ENCODE results near the gene VAV1. TPM values are rescaled to one million over a fixed set of nuclear protein-coding genes. Genes with fewer than 3 reads are reported as not detected.

The VAV1 gene
- total and polyA plus RNA-seq, 10 of the 15 experiments (the other 5 are each of a cell fraction or from before 2014, with no cell fraction given) = 1.6 to 76.8 (median 40.7) TPM

- Histone ChIP-seq H3K9me3 (replicated peaks; ENCODE audit: control insufficient read depth, insufficient read depth, low read length) (peaks cover 3% of the 10 kb centered on the region), H3K4me1 (ENCODE audit: control insufficient read depth, insufficient read depth, low read length) (peaks cover 13% of the 10 kb centered on the region), H2AFZ (ENCODE audit: control insufficient read depth, low read depth, low read length) (no peak overlapping the region), H3K27ac (ENCODE audit: control insufficient read depth, insufficient read depth) (no peak overlapping the region), H3K79me2 (ENCODE audit: control insufficient read depth, insufficient read depth, low read length) (peaks cover 46% of the 10 kb centered on the region), H3K4me2 (ENCODE audit: control insufficient read depth, insufficient read depth) (no peak overlapping the region), H3K9ac (ENCODE audit: control insufficient read depth, insufficient read depth, low read length) (no peak overlapping the region), H3K27me3 (replicated peaks in 1 of 2; ENCODE audit: control insufficient read depth in 2 of 2, insufficient read depth in 2 of 2, low read length in 1 of 2) (no peaks in the 10 kb centered on the region), H3K4me3 (no peak overlapping the region), H3K36me3 (ENCODE audit: control insufficient read depth in 2 of 2, insufficient read depth in 2 of 2, low read length in 1 of 2) (peaks cover 2 to 6% of the 10 kb centered on the region in 2 experiments; a peak in 3 of 4 replicates), H4K20me1 (ENCODE audit: control insufficient read depth, insufficient read depth) (no peaks in the 10 kb centered on the region)
- CTCF ChIA-PET = interaction anchor here (1.1 to 1.2 kb wide), 3 partner anchors 35 to 145 kb away, joined by 3 to 4 read pairs (median 3); no protein-coding TSS in a partner anchor
- in situ Hi-C loops (cut with MboI) = no loop called here
- intact Hi-C loops (cut with micrococcal nuclease; ENCODE audit: unreplicated experiment) = no loop called here
- BruUV-seq (replicated peaks) = no TSS peak
- ATAC-seq (no peak), FAIRE-seq (no peak), DNase-seq (ENCODE audit: low read depth, low spot score) (no peak)
- POLR2A ChIA-PET = interaction anchor here (0.6 kb wide), 1 partner anchor 832 kb away, joined by 3 read pairs; no protein-coding TSS in a partner anchor
- WGBS (ENCODE audit: insufficient coverage, insufficient replicate concordance, low lambda C conversion rate, missing lambda C conversion rate) = 95% methylated on average over 4 of the region's 4 CpGs
- SMC1A ChIA-PET (ENCODE audit: uncharacterized antibody, unreplicated experiment) = interaction anchor here (1.6 kb wide), 1 partner anchor 15 kb away, joined by 3 read pairs; no protein-coding TSS in a partner anchor
- RAD21 ChIA-PET (ENCODE audit: unreplicated experiment) = no interaction called here
- no peak for TF ChIP-seq EED (IDR thresholded peaks at IDR 0.05; ENCODE audit: low read depth)
- TF ChIP-seq NFYB (IDR thresholded peaks at IDR 0.05; ENCODE audit: insufficient read depth, low read depth, low read length) = 0 out of 2 replicates have a peak, but pooled peaks have one; percentile 16
- TF ChIP-seq MLLT1 (IDR thresholded peaks at IDR 0.05) = no peak
Observed at GRCh38 chr19:6806488-6806887, 34.0 kb downstream of the VAV1 start.

- peaks cover 5 to 6% of the 10 kb centered on the region in 2 experiments; a peak in 3 of 4 replicates for H3K36me3 ChIP-seq (ENCODE audit: control insufficient read depth in 2 of 2, insufficient read depth in 2 of 2, low read length in 1 of 2)
- ChIA-PET POLR2A (no interaction called here), CTCF (interaction anchor here (1.1 kb wide), 1 partner anchor 56 kb away, joined by 4 read pairs; no protein-coding TSS in a partner anchor), SMC1A (ENCODE audit: uncharacterized antibody, unreplicated experiment) (interaction anchor here (1.1 to 1.6 kb wide), 2 partner anchors 16 to 35 kb away, joined by 3 read pairs; no protein-coding TSS in a partner anchor), RAD21 (ENCODE audit: unreplicated experiment) (no interaction called here)
- H3K79me2 ChIP-seq (ENCODE audit: control insufficient read depth, insufficient read depth, low read length) = peaks cover 50% of the 10 kb centered on the region
- ATAC-seq (no peak), FAIRE-seq (no peak), DNase-seq (ENCODE audit: low read depth, low spot score) (no peak)
- H3K4me2 ChIP-seq (ENCODE audit: control insufficient read depth, insufficient read depth) = no peak overlapping the region
- peaks cover 4% of the 10 kb centered on the region for H3K9me3 ChIP-seq (replicated peaks; ENCODE audit: control insufficient read depth, insufficient read depth, low read length)
- WGBS (ENCODE audit: insufficient coverage, insufficient replicate concordance, low lambda C conversion rate, missing lambda C conversion rate) = 100% methylated on average over 5 of the region's 5 CpGs
- no peak overlapping the region for H3K27ac ChIP-seq (ENCODE audit: control insufficient read depth, insufficient read depth)
- H4K20me1 ChIP-seq (ENCODE audit: control insufficient read depth, insufficient read depth) = no peaks in the 10 kb centered on the region
- BruUV-seq (replicated peaks) = no TSS peak
- H2AFZ ChIP-seq (ENCODE audit: control insufficient read depth, low read depth, low read length) = no peak overlapping the region
- no peak overlapping the region for H3K9ac ChIP-seq (ENCODE audit: control insufficient read depth, insufficient read depth, low read length)
- intact Hi-C loops (cut with micrococcal nuclease; ENCODE audit: unreplicated experiment) = no loop called here
- H3K4me3 ChIP-seq = no peak overlapping the region
- H3K27me3 ChIP-seq (replicated peaks in 1 of 2; ENCODE audit: control insufficient read depth in 2 of 2, insufficient read depth in 2 of 2, low read length in 1 of 2) = no peaks in the 10 kb centered on the region
- in situ Hi-C loops (cut with MboI) = no loop called here
- peaks cover 13% of the 10 kb centered on the region for H3K4me1 ChIP-seq (ENCODE audit: control insufficient read depth, insufficient read depth, low read length)
- TF ChIP-seq RFX5 (IDR thresholded peaks at IDR 0.05; ENCODE audit: low read depth, low read length) = no peak
- TF ChIP-seq NFYA (IDR thresholded peaks at IDR 0.05; ENCODE audit: borderline replicate concordance, low read depth, low read length) = no peak
- no peak for TF ChIP-seq SMC3 (IDR thresholded peaks at IDR 0.05; ENCODE audit: borderline replicate concordance, low read length)
- TF ChIP-seq, protein P1, sequence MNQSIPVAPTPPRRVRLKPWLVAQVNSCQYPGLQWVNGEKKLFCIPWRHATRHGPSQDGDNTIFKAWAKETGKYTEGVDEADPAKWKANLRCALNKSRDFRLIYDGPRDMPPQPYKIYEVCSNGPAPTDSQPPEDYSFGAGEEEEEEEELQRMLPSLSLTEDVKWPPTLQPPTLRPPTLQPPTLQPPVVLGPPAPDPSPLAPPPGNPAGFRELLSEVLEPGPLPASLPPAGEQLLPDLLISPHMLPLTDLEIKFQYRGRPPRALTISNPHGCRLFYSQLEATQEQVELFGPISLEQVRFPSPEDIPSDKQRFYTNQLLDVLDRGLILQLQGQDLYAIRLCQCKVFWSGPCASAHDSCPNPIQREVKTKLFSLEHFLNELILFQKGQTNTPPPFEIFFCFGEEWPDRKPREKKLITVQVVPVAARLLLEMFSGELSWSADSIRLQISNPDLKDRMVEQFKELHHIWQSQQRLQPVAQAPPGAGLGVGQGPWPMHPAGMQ (IDR thresholded peaks at IDR 0.05; ENCODE audit: borderline replicate concordance) = no peak
- no peak for TF ChIP-seq SMAD1 (IDR thresholded peaks at IDR 0.05; ENCODE audit: low read depth, partially characterized antibody)
- TF ChIP-seq SREBF2 (IDR thresholded peaks at IDR 0.05; ENCODE audit: low read length) = no peak
- no peak for TF ChIP-seq IKZF1 (conservative IDR thresholded peaks at IDR 0.05)
- TF ChIP-seq BRCA1 (IDR thresholded peaks at IDR 0.05; ENCODE audit: low read depth, low read length) = no peak
- no peak for TF ChIP-seq NRF1 (conservative IDR thresholded peaks at IDR 0.05; ENCODE audit: low read depth, low read length)
- no peak for TF ChIP-seq MEF2A (IDR thresholded peaks at IDR 0.05; ENCODE audit: insufficient read depth, low read depth, low read length)
- TF ChIP-seq, protein P2, sequence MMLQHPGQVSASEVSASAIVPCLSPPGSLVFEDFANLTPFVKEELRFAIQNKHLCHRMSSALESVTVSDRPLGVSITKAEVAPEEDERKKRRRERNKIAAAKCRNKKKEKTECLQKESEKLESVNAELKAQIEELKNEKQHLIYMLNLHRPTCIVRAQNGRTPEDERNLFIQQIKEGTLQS (IDR thresholded peaks at IDR 0.05; ENCODE audit: borderline replicate concordance, extremely low read depth, low read depth, low read length) = no peak
- no peak for TF ChIP-seq NFYB (IDR thresholded peaks at IDR 0.05; ENCODE audit: insufficient read depth, low read depth, low read length)
- TF ChIP-seq POLR2AphosphoS5 (IDR thresholded peaks at IDR 0.05; ENCODE audit: low read length) = no peak
Observed at GRCh38 chr19:6807291-6807690, 34.8 kb downstream of the VAV1 start.

All from GM12878 (cell line).